SK-N-SH (cell line): ENCODE data around the gene DOCK3.

ENCODE experiments used
- CTCF ChIP-seq: fragments of 200-600 bp; sonication (generic); IDR thresholded peaks from 2 replicates; pipeline ENCODE4 v1.6.1; 2017; ENCODE audit warnings: antibody characterized with exemption, mild to moderate bottlenecking, moderate library complexity
- EP300 ChIP-seq, 2 experiments: IDR thresholded peaks; 2 replicates each; pipeline versions ENCODE4 v1.4.0 to v1.6.1; 2012; ENCODE audit warnings: borderline replicate concordance in 1 of 2, low read depth in 1 of 2, low read length in 1 of 2
- MAX ChIP-seq: IDR thresholded peaks from 2 replicates; pipeline ENCODE4 v1.4.0; 2012; ENCODE audit warnings: low read depth
- RAD21 ChIP-seq: IDR thresholded peaks from 2 replicates; pipeline ENCODE4 v1.6.1; 2012; ENCODE audit warnings: mild to moderate bottlenecking, low read length

GRCh38 chr3:50657407-50657806, 17.3 kb upstream of the DOCK3 start:
- TF ChIP-seq EP300 (IDR thresholded peaks at IDR 0.05; ENCODE audit: borderline replicate concordance in 1 of 2, low read depth in 1 of 2, low read length in 1 of 2) (no peak), CTCF (no peak), RAD21 (no peak), MAX (no peak)
